Ovary (tissue), 9 donors: ENCODE measurements around the gene POLR3GL. TPM values are rescaled to one million over a fixed set of nuclear protein-coding genes. Genes with fewer than 3 reads are reported as not detected.

ENCODE experiments used
- DNase-seq, 5 donors: peaks; one replicate each; pipeline ENCODE4 v3.0.0-alpha.2; 2019 to 2020
- H3K27ac ChIP-seq, 2 donors: fragments of 200-600 bp; one replicate each; pipeline versions ENCODE4 v1.5.1 to v1.8.0; 2019 to 2022
- H3K27me3 ChIP-seq: fragments of 200-600 bp; one replicate; pipeline ENCODE4 v1.8.0; 2022
- H3K36me3 ChIP-seq: fragments of 200-600 bp; sonication (generic); one replicate; pipeline ENCODE4 v1.5.1; 2019
- H3K4me1 ChIP-seq: one replicate; pipeline ENCODE4 v1.8.1; 2013; ENCODE audit warnings: mild to moderate bottlenecking, moderate library complexity; ENCODE audit not compliant: insufficient read depth
- H3K4me3 ChIP-seq: fragments of 200-600 bp; sonication (generic); one replicate; pipeline ENCODE4 v1.5.1; 2017
- H3K9me3 ChIP-seq, 2 donors: fragments of 200-600 bp in 1 of 2; sonication (generic) in 1 of 2; one replicate each; pipeline versions ENCODE4 v1.5.1 to v1.8.1; 2013 to 2019; ENCODE audit warnings: mild to moderate bottlenecking in 1 of 2, moderate library complexity in 1 of 2
- CTCF ChIP-seq, 3 donors: fragments of 450-650 bp in 2 of 3; fragments of 200-600 bp in 1 of 3; IDR thresholded peaks; one replicate each; pipeline versions ENCODE4 v1.5.1 to v1.8.0; 2016 to 2022; ENCODE audit warnings: antibody characterized with exemption in 3 of 3, mild to moderate bottlenecking in 1 of 3
- EP300 ChIP-seq: sonication (generic); formaldehyde crosslinking; IDR thresholded peaks from one replicate; pipeline ENCODE4 v1.6.1; 2017; ENCODE audit warnings: antibody characterized with exemption
- POLR2A ChIP-seq: fragments of 450-650 bp; IDR thresholded peaks from one replicate; pipeline ENCODE4 v1.6.1; 2017; ENCODE audit warnings: antibody characterized with exemption, mild to moderate bottlenecking, moderate library complexity
- WGBS, 3 donors: extraction: QIAGEN DNeasy Blood & Tissue Kit in 1 of 3; methylation state at CpG; one replicate each; pipeline versions ENCODE4 v1.1.5 to v1.1.7; 2013 to 2017; 5-methylcytosine and 5-hydroxymethylcytosine counted together
- intact Hi-C, 4 donors: fragments of 100-400 bp; cut with DNase I; formaldehyde crosslinking; loops; one replicate each; pipeline versions ENCODE4 v1.11.0 to v1.15.1; 2022 to 2023
- polyA plus RNA-seq, 2 donors: library from polyadenylated mRNA; stranded (reverse); fragments of 200-250 nt in 1 of 2; fragments of 350-450 nt in 1 of 2; fragmentation: Illumina TruSeq in 1 of 2; extraction: RNeasy Lipid Tissue Mini Kit (QIAGEN cat#74804) in 1 of 2; gene quantifications; one replicate each; pipeline ENCODE4 v1.2.3, GENCODE V29; 2013 to 2014
- total RNA-seq, 7 donors: library from RNA; depleted of rRNA in 2 of 7; stranded (reverse); fragments of >200 nt in 2 of 7; fragmentation: NEBNext Ultra II Directional in 3 of 7; extraction: Animal tissue kit (Norgen Biotek cat#: 25700) in 3 of 7; gene quantifications; one replicate each; pipeline versions ENCODE4 v1.1.0 to v1.2.4, GENCODE V29; 2016 to 2023
- donor health status: DM: no; HTN: no; CAD: no; lungs with moderate emphysema.
- donor health status: DM: no; HTN: no; CAD: no.
- donor health status: Bipolar disorder and iron deficiency.
- donor health status: DM: yes; HTN: yes; CAD: no.
- donor health status: DM: no; HTN: no; CAD: no.
- donor health status: DM: yes; HTN: yes; CAD: no.

The POLR3GL gene
- total and polyA plus RNA-seq, 9 donors = 16.7 to 51.4 (median 26.9) TPM

GRCh38 chr1:145937436-145937835 is 27.1 kb upstream of the POLR3GL start:
- H3K4me3 ChIP-seq = no peak overlapping the region
- H3K9me3 ChIP-seq = no peaks in the 10 kb centered on the region
- H3K27me3 ChIP-seq = no peaks in the 10 kb centered on the region
- TF ChIP-seq EP300 (no peak), CTCF (IDR thresholded peaks at IDR 0.05) (no peak), POLR2A (no peak)
- intact Hi-C loops = no loop called here
- H3K27ac ChIP-seq = no peak overlapping the region
- WGBS, 3 donors = 88 to 96% (median 88%) methylated on average over 1 of the region's 1 CpG
- no peaks in the 10 kb centered on the region for H3K36me3 ChIP-seq
- no peaks in the 10 kb centered on the region for H3K4me1 ChIP-seq
- no peak for DNase-seq

- TF ChIP-seq CTCF (IDR thresholded peaks at IDR 0.05) (no peak), EP300 (no peak), POLR2A (no peak)
- Histone ChIP-seq H3K27me3 (no peaks in the 10 kb centered on the region), H3K4me3 (no peak overlapping the region), H3K27ac (no peak overlapping the region), H3K4me1 (no peaks in the 10 kb centered on the region), H3K36me3 (no peaks in the 10 kb centered on the region), H3K9me3 (no peaks in the 10 kb centered on the region)
- 36 to 52% (median 42%) methylated on average over 4 of the region's 4 CpGs for WGBS, 3 donors
- intact Hi-C loops = no loop called here
- DNase-seq = no peak
Measured at GRCh38 chr1:145942405-145942804, 22.1 kb upstream of the POLR3GL start.

DNA sequence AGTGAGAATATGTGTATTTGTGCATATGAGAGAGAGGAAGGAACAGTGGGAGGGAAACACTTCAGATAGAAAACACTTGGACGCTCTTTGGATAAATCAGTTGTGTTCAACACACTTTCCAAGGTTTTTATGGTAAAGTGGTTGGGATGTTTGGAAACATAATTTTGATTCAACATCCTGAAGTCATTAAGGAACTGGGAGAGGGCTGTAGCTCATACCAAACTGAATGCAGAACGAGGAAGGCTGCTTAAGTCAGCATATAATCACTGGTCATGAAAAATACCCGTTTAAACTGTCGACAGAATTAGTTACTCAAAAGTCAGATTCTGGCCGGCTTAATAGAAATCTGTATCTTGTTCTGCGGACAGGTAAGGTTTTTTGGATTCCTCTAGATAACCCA is 21.6 kb upstream of the POLR3GL start:
- intact Hi-C loops = no loop called here
- H3K9me3 ChIP-seq = no peaks in the 10 kb centered on the region
- no peaks in the 10 kb centered on the region for H3K27me3 ChIP-seq
- no peak for TF ChIP-seq EP300
- TF ChIP-seq POLR2A = no peak
- TF ChIP-seq CTCF (IDR thresholded peaks at IDR 0.05) = no peak
- WGBS, 3 donors = 34 to 47% (median 37%) methylated on average over 6 of the region's 6 CpGs
- no peak overlapping the region for H3K4me3 ChIP-seq
- H3K4me1 ChIP-seq = no peaks in the 10 kb centered on the region
- no peak overlapping the region for H3K27ac ChIP-seq
- no peaks in the 10 kb centered on the region for H3K36me3 ChIP-seq
- DNase-seq = no peak

- 96 to 98% (median 96%) methylated on average over 3 of the region's 3 CpGs for WGBS, 3 donors
- no peaks in the 10 kb centered on the region for H3K9me3 ChIP-seq
- no peak overlapping the region for H3K27ac ChIP-seq
- H3K4me3 ChIP-seq = no peak overlapping the region
- H3K36me3 ChIP-seq = no peaks in the 10 kb centered on the region
- intact Hi-C loops = no loop called here
- H3K4me1 ChIP-seq = peaks cover 1% of the 10 kb centered on the region
- TF ChIP-seq CTCF (IDR thresholded peaks at IDR 0.05) (no peak), POLR2A (no peak), EP300 (no peak)
- DNase-seq = no peak
- H3K27me3 ChIP-seq = no peaks in the 10 kb centered on the region
Measured at GRCh38 chr1:145944532-145944931, 20.0 kb upstream of the POLR3GL start.
